Peyer's patch (tissue), 4 donors: ENCODE measurements around the gene SCAI. TPM values are rescaled to one million over a fixed set of nuclear protein-coding genes. Genes with fewer than 3 reads are reported as not detected.
"Not testable (repeated sequence)": the region's sequence is repeated elsewhere in the genome, so short reads cannot be mapped to it uniquely, and the experiment has no call there.

Experiments
- DNase-seq, 3 donors: peaks; one replicate each; pipeline ENCODE4 v3.0.0-alpha.2; 2017 to 2019
- H3K27ac ChIP-seq, 4 donors: fragments of 200-600 bp; sonication (generic); one replicate each; pipeline ENCODE4 v1.5.1; 2016 to 2019
- H3K27me3 ChIP-seq, 2 donors: fragments of 200-600 bp; sonication (generic); one replicate each; pipeline ENCODE4 v1.5.1; 2019
- H3K36me3 ChIP-seq, 3 donors: fragments of 200-600 bp; sonication (generic); one replicate each; pipeline ENCODE4 v1.5.1; 2016 to 2019
- H3K4me1 ChIP-seq, 4 donors: fragments of 200-600 bp; sonication (generic); one replicate each; pipeline ENCODE4 v1.5.1; 2016 to 2019
- H3K4me3 ChIP-seq, 4 donors: fragments of 200-600 bp; sonication (generic); 1 replicate in 3 of 4; 2 replicates in 1 of 4; pipeline ENCODE4 v1.5.1; 2016 to 2019; ENCODE audit warnings: mild to moderate bottlenecking in 1 of 4
- H3K9me3 ChIP-seq, 4 donors: fragments of 200-600 bp; sonication (generic); one replicate each; pipeline ENCODE4 v1.5.1; 2016 to 2019; ENCODE audit warnings: mild to moderate bottlenecking in 1 of 4
- POLR2A ChIP-seq, 2 donors: fragments of 450-650 bp; IDR thresholded peaks; one replicate each; pipeline ENCODE4 v1.5.1; 2017; ENCODE audit warnings: antibody characterized with exemption in 2 of 2, mild to moderate bottlenecking in 2 of 2, moderate library complexity in 2 of 2
- total RNA-seq, 4 donors: library from RNA; depleted of rRNA; stranded (reverse); fragments of >200 nt; gene quantifications; one replicate each; pipeline ENCODE4 v1.1.0, GENCODE V29; 2016
- TF ChIP-seq, protein P1 (sequence below), 6 experiments: fragments of 450-650 bp in 4 of 6; fragments of 200-600 bp in 2 of 6; sonication (generic) in 1 of 6; IDR thresholded peaks; one replicate each; pipeline ENCODE4 v1.5.1; 2017 to 2019; ENCODE audit warnings: antibody characterized with exemption in 6 of 6, mild to moderate bottlenecking in 3 of 6, moderate library complexity in 1 of 6

The SCAI gene
- total RNA-seq, 4 donors from 2014 or later: 8.7 to 32.2 (median 11.7) TPM

DNA sequence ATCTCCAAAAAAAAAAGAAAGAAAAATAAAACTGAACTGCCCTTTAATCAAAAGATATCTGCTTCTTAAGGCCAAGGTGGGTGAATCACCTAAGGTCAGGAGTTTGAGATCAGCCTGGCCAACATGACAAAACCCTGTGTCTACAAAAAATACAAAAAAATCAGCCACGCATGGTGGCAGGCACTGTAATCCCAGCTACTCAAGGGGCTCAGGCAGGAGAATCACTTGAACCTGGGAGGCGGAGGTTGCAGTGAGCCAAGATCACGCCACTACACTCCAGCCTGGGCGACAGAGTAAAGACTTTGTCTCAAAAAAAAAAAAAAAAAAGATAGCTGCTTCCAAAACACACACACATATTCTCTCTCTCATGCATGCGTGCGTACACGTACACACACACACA lies 17.8 kb downstream of the SCAI start:
- no peak for DNase-seq
- Histone ChIP-seq H3K4me1 (peaks cover 0 to 3% (median 0%) of the 10 kb centered on the region in 4 donors), H3K27me3 (no peaks in the 10 kb centered on the region), H3K4me3 (no peak overlapping the region), H3K9me3 (no peaks in the 10 kb centered on the region), H3K27ac (peak overlapping the region in 3 of 4 donors; percentile 12 to 40 (median 17)), H3K36me3 (no peaks in the 10 kb centered on the region)
- TF ChIP-seq POLR2A (IDR thresholded peaks at IDR 0.05): no peak
- TF ChIP-seq, protein P1, sequence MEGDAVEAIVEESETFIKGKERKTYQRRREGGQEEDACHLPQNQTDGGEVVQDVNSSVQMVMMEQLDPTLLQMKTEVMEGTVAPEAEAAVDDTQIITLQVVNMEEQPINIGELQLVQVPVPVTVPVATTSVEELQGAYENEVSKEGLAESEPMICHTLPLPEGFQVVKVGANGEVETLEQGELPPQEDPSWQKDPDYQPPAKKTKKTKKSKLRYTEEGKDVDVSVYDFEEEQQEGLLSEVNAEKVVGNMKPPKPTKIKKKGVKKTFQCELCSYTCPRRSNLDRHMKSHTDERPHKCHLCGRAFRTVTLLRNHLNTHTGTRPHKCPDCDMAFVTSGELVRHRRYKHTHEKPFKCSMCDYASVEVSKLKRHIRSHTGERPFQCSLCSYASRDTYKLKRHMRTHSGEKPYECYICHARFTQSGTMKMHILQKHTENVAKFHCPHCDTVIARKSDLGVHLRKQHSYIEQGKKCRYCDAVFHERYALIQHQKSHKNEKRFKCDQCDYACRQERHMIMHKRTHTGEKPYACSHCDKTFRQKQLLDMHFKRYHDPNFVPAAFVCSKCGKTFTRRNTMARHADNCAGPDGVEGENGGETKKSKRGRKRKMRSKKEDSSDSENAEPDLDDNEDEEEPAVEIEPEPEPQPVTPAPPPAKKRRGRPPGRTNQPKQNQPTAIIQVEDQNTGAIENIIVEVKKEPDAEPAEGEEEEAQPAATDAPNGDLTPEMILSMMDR (IDR thresholded peaks at IDR 0.05): no peak

GRCh38 chr9:125121146-125121545 lies 22.2 kb downstream of the SCAI start:
- Histone ChIP-seq H3K9me3 (no peaks in the 10 kb centered on the region), H3K27ac (no peak overlapping the region), H3K36me3 (no peaks in the 10 kb centered on the region), H3K4me3 (no peak overlapping the region), H3K4me1 (peaks cover 0 to under 1% (median 0%) of the 10 kb centered on the region in 4 donors), H3K27me3 (no peaks in the 10 kb centered on the region)
- DNase-seq: no peak
- TF ChIP-seq, protein P1 (IDR thresholded peaks at IDR 0.05): no peak
- TF ChIP-seq POLR2A (IDR thresholded peaks at IDR 0.05): no peak

DNA sequence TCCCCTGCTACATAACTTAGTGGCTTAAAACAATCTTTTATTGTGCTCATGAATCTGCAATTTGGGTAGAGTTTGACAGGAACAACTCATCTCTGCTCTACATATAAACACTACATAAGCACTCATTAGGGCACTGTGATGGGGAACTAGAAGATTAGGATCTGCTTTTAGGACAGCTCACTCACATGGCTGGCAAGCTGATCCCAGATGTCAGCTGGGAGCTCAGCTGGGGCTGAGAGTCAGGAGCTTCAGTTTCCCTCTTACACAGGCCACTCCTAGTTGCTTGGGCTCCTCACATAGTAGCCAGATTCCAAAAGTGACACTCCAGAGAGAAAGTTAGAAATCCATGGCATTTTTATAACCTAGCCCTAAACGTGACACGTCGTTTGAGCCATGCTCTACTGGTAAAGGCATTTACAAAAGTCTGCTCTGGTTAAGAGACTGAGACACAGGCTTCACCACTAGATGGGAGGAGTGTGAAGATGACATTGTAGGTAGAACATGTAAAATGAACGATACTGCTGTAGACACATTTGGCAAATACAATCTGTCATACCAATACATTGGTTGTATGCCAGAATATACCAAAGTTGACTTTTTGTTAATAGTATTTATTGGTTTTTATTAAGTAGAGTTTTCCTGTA lies 23.6 kb downstream of the SCAI start:
- Histone ChIP-seq H3K4me1 (no peaks in the 10 kb centered on the region), H3K36me3 (no peaks in the 10 kb centered on the region)
- TF ChIP-seq, protein P1 (IDR thresholded peaks at IDR 0.05): no peak
- TF ChIP-seq POLR2A (IDR thresholded peaks at IDR 0.05): no peak

GRCh38 chr9:125118696-125119095 lies 24.6 kb downstream of the SCAI start:
- not testable (repeated sequence) for DNase-seq, H3K4me1 ChIP-seq, H3K27ac ChIP-seq, H3K36me3 ChIP-seq, H3K9me3 ChIP-seq, H3K4me3 ChIP-seq, H3K27me3 ChIP-seq

More for the DNA sequence above, 23.6 kb downstream of the SCAI start:
- Histone ChIP-seq H3K27me3 (no peaks in the 10 kb centered on the region), H3K4me3 (no peak overlapping the region), H3K27ac (no peak overlapping the region), H3K9me3 (no peaks in the 10 kb centered on the region)
- DNase-seq: no peak

GRCh38 chr9:125114503-125114902 lies 28.8 kb downstream of the SCAI start:
- DNase-seq, H3K4me1 ChIP-seq, H3K9me3 ChIP-seq, H3K27me3 ChIP-seq, H3K27ac ChIP-seq, H3K36me3 ChIP-seq, H3K4me3 ChIP-seq: not testable (repeated sequence)

DNA sequence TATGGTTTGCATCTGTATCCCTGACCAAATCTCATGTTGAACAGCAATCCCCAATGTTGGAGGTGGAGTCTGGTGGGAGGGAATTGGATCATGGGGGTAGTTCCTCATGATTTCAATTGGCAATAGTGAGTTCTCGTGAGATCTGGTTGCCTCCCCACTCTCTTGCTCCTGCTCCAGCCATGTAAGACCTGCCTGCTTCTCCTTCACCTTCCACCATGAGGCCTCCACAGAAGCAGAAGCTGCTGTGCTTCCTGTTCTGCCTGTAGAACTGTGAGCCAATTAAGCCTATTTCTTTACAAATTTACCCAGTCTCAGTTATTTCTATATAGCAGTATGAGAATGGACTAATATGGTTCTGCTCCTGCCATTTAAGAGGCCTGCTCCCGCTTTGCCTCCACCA lies 32.9 kb downstream of the SCAI start:
- Histone ChIP-seq H3K4me1 (no peaks in the 10 kb centered on the region), H3K36me3 (no peaks in the 10 kb centered on the region), H3K27ac (no peak overlapping the region), H3K4me3 (no peak overlapping the region), H3K27me3 (no peaks in the 10 kb centered on the region), H3K9me3 (no peaks in the 10 kb centered on the region)
- DNase-seq: no peak
- TF ChIP-seq, protein P1 (IDR thresholded peaks at IDR 0.05): no peak
- TF ChIP-seq POLR2A (IDR thresholded peaks at IDR 0.05): no peak

DNA sequence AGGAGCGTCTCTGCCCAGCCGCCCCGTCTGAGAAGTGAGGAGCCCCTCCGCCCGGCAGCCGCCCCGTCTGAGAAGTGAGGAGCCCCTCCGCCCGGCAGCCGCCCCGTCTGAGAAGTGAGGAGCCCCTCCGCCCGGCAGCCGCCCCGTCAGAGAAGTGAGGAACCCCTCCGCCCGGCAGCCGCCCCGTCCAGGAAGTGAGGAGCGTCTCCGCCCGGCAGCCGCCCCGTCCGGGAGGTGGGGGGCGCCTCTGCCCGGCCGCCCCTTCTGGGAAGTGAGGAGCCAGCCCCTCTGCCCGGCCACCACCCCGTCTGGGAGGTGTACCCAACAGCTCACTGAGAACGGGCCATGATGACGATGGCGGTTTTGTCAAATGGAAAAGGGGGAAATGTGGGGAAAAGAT lies 34.8 kb downstream of the SCAI start:
- DNase-seq, H3K27me3 ChIP-seq, H3K9me3 ChIP-seq: not testable (repeated sequence)

More for the DNA sequence above, 34.8 kb downstream of the SCAI start:
- H3K4me1 ChIP-seq, H3K4me3 ChIP-seq, H3K36me3 ChIP-seq, H3K27ac ChIP-seq: not testable (repeated sequence)
